ENCODE data around the gene NUP210L. TPM values are rescaled to one million over a fixed set of nuclear protein-coding genes. Genes with fewer than 3 reads are reported as not detected.
"Not testable (repeated sequence)": the region's sequence is repeated elsewhere in the genome, so short reads cannot be mapped to it uniquely, and the experiment has no call there.

The NUP210L gene
- total RNA-seq, 1 experiment from 2014 or later, result not detected

DNA sequence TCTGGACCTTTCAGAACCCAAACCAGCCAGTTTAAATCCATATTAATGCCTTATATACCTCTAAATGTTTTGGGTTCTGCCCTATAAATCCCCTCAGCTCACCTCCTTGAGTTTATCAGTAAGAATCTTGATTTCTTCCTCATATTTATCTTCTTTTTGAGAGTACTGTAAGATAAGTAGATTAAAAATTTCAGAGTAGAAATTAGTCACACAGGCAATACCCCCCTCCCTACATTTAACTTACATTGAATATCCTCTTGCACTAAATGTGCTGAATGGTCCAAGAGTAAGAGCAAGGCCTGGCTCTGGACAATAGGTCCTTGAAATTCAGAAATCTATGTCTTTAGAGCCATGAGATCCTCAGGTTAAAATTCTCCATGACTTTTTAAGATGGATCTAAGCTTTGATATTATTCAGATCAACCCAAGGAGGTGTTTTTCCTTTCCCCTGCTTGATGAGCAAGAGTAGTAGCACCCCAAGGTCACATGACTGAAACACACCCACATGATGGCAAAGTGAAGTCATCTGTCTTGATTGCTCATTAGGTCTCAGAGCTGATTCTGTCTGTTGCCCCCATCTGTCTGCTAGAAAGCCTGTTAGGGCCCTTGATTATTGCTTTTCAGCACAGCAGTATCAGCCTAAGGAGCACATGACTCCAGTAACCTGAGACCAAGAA, 15.8 kb upstream of the NUP210L start:
- DNase-seq (ENCODE audit: low spot score), result no peak

DNA sequence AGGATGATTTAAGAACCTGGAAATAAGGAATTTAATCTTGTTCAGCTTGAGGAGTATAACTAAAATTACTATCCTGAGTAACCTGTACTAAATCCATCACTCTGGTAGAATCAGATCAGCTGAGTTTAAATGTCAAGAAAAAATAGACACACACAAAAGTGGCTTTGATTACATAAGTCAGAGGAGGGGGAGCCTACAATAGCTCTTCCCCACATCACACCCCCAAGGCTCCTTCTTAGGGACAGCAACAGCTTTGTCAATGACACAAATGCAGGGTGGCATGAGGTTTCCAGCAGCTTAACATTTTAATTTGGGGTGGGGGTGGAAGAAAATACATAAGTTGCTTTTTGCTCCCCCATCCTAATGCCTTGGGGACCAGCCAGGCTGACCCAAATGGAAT, 12.6 kb upstream of the NUP210L start:
- no peak for DNase-seq (ENCODE audit: low spot score)

GRCh38 chr1:154166207-154166606, 11.3 kb upstream of the NUP210L start:
- DNase-seq (ENCODE audit: low spot score), result no peak

DNA sequence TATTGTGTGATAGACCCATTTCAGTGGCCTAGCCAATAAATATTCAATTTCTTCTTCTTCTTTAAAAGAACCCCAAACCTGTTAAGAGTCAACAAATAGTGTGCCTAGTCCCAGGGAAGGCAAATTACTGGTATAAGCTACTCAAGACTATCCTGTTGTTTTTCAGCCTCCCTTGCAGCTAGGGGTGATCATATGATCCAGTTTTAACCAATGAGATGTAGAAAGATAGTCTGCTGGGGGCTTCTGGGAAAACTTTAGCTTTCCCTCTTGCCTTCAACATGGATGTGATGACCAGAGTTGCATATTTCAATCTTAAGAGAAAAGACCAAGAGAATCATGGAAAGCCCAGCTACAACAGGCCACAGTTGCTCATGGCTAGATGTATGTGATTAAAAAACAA, 4.7 kb upstream of the NUP210L start:
- no peak for DNase-seq (ENCODE audit: low spot score)

DNA sequence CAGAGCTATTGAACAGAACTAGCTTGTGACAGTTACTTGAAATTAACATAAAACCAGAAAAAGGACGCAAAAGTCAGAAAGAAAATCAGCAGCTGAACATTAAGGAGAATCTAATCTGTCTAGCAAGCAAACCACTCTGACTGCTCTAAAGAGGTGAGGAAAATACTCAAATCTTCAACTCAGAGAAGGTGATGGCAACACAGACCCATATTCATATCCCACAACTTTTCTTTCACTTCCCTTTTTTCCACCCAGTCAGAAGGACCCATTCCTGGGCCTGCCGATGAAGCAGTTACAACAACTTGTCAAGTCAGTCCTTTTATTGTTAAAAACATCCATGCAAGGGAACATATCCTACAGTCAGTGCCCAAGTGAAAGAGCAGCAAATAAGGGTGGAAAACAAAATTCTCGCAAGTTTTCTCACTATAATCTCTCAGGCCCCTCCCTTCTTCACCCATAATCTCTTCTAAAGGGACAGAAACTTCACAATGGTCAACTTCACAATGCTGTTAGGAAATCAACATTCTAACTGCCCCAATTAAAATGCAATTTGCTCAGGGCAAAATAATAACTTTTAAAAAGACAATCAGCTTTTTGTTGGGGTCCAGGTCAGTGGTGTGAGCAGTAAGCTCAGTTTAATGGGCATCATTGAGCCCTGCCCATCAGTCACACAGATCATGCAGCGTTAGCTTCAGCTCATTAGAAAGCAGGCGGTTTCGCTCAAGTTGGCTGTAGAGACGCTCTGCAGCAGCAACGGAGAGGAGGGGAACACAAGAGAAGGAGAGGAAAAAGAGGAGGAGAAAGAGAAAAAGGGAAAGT, 3.6 kb upstream of the NUP210L start:
- no peak for DNase-seq (ENCODE audit: low spot score)

DNA sequence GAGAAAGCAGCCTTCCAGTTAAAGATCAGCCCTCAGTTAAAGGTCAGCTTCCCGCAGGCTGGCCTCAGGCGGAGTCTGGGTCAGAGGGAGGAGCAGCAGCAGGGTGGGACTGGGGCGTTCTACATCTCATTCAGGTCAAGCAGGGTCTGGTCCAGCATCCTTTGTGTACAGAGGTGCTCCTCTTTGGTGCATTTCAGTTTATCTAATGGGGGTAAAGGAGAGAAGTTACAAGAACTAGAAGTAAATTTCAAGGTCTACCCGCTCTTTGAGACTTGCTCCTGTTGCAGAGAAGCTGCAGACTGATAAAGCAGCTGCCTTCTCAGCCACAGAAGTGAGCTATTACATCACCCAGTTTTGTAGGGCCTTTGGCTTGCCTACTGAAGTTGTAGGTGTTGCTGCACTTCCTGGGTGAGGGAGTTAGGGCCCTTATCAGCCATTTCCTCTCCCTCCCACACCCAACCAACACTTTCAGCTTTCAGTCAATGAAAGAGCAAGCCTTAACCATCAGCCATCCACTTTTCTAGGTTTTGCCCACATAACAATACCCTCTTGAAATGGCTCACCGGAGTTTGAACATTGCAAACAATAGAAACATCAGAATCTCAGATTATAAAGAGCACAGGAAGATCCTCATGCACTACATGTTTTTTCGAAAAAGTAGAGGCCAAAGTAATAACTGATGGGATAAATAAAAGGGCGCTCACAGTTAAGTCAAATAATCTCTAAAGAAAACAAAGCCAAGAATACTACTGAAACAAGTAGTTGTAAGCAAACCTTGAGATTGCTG, 2.8 kb upstream of the NUP210L start:
- DNase-seq (ENCODE audit: low spot score), result peak; percentile 52

DNA sequence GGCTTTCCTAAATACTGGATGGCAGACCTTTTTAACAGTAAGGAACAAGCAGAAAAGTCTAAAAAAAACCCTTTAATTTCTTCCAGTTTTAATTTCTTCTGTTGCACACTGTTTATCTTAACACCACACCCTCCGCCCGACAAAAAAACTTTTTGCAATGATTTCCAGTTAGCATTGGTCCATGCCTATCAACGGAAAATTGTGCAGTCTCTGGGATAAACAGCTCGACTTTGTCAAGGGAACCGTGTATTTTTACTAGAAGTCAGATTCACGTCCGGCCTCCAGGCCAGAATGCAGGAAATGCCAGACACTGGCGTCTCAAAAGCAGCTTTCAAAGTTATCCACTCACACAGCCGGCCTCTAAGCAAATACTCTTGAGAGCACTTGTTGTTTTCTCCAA, 378 bp upstream of the NUP210L start:
- DNase-seq (ENCODE audit: low spot score), result no peak

DNA sequence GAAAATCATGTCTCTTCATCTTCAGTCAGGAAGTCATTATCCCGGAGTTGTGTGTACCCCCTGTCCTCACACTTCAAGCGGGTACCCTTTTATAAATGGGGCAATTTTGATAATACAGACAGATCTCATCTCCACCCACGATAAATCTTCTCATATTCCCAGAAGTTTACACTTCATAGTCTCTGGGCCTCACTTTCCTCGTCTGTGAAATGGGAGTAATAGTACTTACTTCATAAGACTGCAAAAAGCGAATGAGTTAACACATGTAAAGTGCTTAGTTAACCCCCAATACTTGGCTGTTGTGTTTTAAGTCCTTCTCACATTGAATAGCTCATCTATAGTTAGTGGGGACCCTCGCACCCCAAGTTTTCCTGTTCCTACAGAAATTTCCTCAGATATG, 820 bp downstream of the NUP210L start:
- no peak for DNase-seq (ENCODE audit: low spot score)

DNA sequence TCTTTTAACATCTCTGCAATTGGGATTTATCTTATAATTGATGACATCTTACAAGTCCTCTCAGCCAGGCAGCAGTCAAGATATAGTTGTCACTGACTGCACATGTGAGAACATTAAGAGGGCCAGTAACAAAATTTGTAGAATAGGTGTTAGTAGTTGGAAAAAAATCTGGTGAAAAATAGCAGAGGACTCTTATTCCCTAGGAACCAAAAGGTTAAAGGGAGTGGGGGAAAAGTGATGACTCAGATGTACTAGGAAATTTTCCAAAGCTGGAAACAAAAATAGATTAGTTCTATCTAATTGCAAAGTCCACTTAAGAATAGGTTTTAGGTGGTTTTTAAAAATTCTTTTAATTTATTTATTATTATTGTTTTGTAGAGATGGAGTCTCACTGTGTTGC, 3.6 kb downstream of the NUP210L start:
- DNase-seq (ENCODE audit: low spot score), result no peak

GRCh38 chr1:154148807-154149206, 6.1 kb downstream of the NUP210L start:
- no peak for DNase-seq (ENCODE audit: low spot score)

DNA sequence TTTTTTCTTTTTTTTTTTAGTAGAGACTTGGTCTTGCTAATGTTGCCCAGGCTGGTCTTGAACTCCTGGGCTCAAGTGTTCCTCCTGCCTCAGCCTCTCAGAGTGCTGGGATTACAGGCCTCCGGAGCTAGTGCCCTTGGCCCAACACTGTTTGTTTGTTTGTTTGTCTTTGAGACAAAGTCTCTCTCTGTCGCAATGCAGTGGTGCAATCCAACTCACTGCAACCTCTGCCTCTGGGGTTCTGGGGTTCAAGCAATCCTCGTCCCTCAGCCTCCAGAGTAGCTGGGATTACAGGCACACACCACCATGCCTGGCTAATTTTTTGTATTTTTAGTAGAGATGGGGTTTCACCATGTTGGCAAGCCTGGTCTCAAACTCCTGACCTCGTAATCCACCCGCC, 7.4 kb downstream of the NUP210L start:
- not testable (repeated sequence) for DNase-seq (ENCODE audit: low spot score)

- DNase-seq (ENCODE audit: low spot score), result no peak
Observed at GRCh38 chr1:154145986-154146385, 8.9 kb downstream of the NUP210L start.

DNA sequence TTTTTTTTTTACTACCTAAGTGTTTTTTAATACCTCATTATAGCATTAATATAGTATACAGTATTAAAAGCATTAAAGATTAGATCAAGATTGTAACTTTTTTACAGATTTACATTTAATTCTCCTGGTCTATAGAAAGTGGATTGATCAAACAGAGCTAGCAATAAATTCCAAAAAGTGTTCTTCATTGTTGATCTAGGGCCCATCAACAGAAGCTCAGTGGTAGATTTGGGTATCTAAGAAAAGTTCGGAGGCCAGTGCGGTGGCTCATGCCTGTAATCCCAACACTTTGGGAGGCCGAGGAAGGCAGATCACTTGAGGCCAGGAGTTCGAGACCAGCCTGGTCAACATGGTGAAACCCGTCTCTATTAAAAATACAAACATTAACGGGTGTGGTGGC, 12.5 kb downstream of the NUP210L start:
- no peak for DNase-seq (ENCODE audit: low spot score)

- no peak for DNase-seq (ENCODE audit: low spot score)
Observed at GRCh38 chr1:154141240-154141639, 13.6 kb downstream of the NUP210L start.

DNA sequence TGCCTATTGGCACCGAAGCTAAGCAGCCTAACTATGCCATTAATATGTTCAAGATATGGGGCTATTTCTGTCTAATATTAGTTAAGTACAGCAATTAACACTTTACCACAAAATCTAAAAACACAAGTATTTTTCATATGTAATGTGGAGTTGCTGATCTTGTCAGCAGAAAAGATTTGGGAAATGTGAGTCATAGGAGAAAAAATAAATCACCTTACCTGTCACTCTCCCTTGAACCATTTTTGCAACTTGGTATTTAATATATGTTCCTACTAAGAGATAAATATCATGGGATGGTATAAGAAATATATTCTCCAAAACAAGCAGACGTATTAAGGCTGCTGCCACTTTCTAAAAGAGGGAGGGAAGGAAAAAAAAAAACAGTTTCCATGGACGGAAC, 17.0 kb downstream of the NUP210L start:
- DNase-seq (ENCODE audit: low spot score), result no peak

DNA sequence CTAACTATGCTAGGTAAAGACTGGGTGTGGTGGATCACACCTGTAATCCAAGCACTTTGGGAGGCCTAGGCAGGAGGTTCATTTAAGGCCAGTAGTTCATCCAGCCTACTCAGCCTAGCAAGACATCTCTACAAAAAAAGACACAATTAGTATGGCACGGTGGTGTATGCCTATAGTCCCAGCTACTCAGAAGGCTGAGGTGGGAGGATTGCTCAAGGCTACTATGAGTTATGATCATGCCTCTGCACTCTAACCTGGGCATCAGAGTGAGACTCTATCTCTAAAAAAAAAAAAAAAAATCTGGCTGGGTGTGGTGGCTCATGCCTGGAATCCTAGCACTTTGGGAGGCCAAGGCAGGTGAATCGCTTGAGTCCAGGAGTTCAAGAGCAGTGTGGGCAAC, 21.6 kb downstream of the NUP210L start:
- no peak for DNase-seq (ENCODE audit: low spot score)

GRCh38 chr1:154129391-154129970, 25.4 kb downstream of the NUP210L start:
- no peak for DNase-seq (ENCODE audit: low spot score)

- not testable (repeated sequence) for DNase-seq (ENCODE audit: low spot score)
Observed at GRCh38 chr1:154123205-154123604, 31.7 kb downstream of the NUP210L start.

GRCh38 chr1:154117642-154118041, 37.2 kb downstream of the NUP210L start:
- DNase-seq (ENCODE audit: low spot score), result no peak

- peak; percentile 34 for DNase-seq (ENCODE audit: low spot score)
Observed at GRCh38 chr1:154115180-154115579, 39.7 kb downstream of the NUP210L start.

DNA sequence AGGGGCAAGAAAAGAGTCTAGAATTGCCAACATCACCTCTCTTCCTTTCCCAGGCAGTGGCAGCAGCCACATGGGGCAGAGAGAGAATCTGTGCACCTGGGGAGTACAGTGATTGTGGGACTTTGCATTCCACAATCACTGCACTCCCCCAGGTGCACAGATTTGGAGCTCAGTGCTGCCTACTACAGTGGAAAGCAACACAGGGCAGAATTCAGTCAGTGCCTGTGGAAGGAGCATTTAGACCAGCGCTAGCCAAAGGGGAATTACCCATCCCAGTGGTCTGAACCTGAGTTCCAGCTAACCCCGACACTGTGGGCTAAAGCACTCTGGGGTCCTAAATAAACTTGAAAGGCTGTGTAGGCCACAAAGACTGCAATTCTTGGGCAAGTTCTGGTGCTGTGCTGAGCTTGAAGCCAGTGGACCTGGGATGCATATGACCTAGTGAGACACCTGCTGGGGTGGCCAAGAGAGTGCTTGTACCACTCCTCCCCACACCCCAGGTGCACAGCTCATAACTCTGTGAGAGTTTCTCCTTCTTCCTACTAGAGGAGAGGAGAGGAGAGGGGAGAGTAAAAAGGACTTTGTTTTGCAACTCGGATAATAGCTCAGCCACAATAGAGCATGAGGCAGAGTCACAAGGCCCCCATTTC, 50.3 kb downstream of the NUP210L start:
- peak; percentile 57 for DNase-seq (ENCODE audit: low spot score)
